T-helper 17 cell (primary cell): Measurements from ENCODE around the gene LRRC3. TPM values are rescaled to one million over a fixed set of nuclear protein-coding genes. Genes with fewer than 3 reads are reported as not detected.

Experiments
- ATAC-seq: fragments of 150-1000 bp; cut with Tn5 transposase; 2 replicates; pipeline ENCODE4 v1.10.0; 2021; ENCODE audit warnings: mild to moderate bottlenecking, moderate library complexity
- DNase-seq, 3 donors: peaks; one replicate each; pipeline versions ENCODE4 v3.0.0 to v3.0.0-alpha.2; 2020 to 2021
- H3K9me3 ChIP-seq: one replicate; pipeline ENCODE4 v1.7.0; 2013; ENCODE audit warnings: low read length, mild to moderate bottlenecking; ENCODE audit not compliant: control insufficient read depth, poor library complexity, severe bottlenecking
- H3K27ac Mint-ChIP-seq: one replicate; pipeline ENCODE4 v1.8.0; 2022; ENCODE audit warnings: mild to moderate bottlenecking, moderate library complexity, mixed read lengths
- H3K27me3 Mint-ChIP-seq: one replicate; pipeline ENCODE4 v1.8.0; 2022; ENCODE audit warnings: mixed read lengths
- H3K36me3 Mint-ChIP-seq: one replicate; pipeline ENCODE4 v1.8.0; 2022; ENCODE audit warnings: low read depth, mixed read lengths
- H3K4me1 Mint-ChIP-seq: one replicate; pipeline ENCODE4 v1.8.0; 2022; ENCODE audit warnings: mild to moderate bottlenecking, mixed read lengths
- H3K4me3 Mint-ChIP-seq: one replicate; pipeline ENCODE4 v1.8.0; 2022; ENCODE audit warnings: mild to moderate bottlenecking, moderate library complexity, mixed read lengths
- total RNA-seq, 4 donors: library from RNA in 2 of 4; stranded (reverse) in 2 of 4; gene quantifications; one replicate each; pipeline ENCODE4 v1.2.3 and lab custom pipeline; 2022 to 2026

The LRRC3 gene
- total RNA-seq, 2 donors from 2014 or later, result 0.85 to 1.0 TPM

DNA sequence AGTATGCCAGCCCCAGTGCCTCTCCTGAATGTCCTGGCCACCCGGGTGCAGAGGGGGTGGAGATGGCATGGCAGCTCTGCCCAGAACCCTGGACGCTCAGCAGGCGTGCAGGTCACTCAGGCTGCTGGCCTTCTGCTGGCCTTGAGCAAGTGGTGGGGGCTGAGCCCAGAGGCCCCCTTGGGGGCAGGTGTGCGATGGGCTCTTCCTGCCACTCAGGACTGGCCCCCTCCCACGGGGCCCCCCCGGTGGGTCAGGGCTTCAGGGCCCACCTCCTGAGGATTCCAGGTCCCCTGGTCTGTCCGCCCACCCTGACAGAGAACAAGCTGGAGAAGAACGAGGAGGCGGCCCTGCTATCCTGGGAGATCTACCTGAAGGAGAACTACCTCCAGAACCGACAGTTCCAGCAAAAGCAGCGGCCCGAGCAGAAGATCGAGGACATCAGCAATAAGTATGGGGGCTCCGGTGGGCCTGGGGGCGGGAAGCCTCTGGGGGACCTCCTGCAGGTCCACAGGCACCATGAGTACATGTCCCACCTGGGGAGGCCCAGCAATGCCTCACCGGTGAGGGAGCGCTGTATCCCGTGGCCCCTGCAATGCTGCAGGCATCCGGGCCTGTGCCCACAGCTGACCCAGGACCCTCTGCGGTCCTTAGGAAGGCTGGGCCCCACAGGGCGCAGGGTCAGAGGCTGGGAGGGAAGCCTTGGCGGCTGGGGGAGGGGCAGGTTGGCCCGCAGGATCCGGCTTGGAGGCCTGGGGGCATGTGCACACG, 37.0 kb upstream of the LRRC3 start:
- ATAC-seq (no peak), DNase-seq (peak in 1 of 3 donors; percentile 6)
- H3K27me3 Mint-ChIP-seq, result no peaks in the 10 kb centered on the region
- no peak overlapping the region for H3K4me3 Mint-ChIP-seq
- no peaks in the 10 kb centered on the region for H3K4me1 Mint-ChIP-seq
- no peaks in the 10 kb centered on the region for H3K9me3 ChIP-seq
- no peaks in the 10 kb centered on the region for H3K36me3 Mint-ChIP-seq
- H3K27ac Mint-ChIP-seq, result no peak overlapping the region

DNA sequence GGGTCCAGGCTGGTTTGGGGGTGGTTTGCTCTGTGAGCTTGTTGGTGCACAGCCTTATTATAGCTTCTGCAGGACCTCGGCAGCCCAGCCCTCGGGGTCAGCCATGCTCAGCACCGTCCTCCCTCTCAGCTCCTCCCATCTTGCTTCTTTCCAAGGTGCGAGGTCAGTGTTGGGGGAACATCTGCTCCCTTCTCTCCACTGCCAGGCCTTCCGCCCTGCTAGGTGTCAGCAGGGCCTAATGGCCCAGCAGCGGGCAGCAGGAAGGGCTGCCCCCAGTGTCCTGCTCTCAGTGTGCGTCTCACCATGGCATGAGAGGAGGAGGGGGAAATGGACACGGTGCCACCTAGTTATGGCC, 36.5 kb upstream of the LRRC3 start:
- no peak for ATAC-seq
- no peak overlapping the region for H3K27ac Mint-ChIP-seq
- no peaks in the 10 kb centered on the region for H3K36me3 Mint-ChIP-seq
- DNase-seq, result peak in 1 of 3 donors; percentile 1
- H3K4me3 Mint-ChIP-seq, result no peak overlapping the region
- no peaks in the 10 kb centered on the region for H3K4me1 Mint-ChIP-seq
- H3K27me3 Mint-ChIP-seq, result no peaks in the 10 kb centered on the region
- no peaks in the 10 kb centered on the region for H3K9me3 ChIP-seq

DNA sequence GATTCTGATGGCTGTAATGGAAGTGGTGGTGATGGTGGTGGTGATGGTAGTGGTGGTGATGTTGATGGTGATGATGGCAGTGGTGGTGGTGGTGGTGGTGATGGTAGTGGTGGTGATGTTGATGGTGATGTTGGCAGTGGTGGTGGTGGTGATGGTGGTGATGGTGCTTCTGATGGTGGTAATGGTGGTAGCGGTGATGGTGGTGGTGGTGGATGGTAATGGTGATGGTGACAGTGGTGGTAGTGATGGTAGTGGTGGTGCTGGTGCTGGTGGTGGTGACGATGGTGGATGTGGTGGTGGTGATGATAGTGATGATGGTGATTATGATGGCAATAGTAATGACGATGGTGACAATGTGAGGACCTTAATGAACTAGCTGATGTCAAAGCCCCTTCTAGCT, 35.6 kb upstream of the LRRC3 start:
- no peak for ATAC-seq
- no peak overlapping the region for H3K4me3 Mint-ChIP-seq
- no peaks in the 10 kb centered on the region for H3K9me3 ChIP-seq
- H3K27me3 Mint-ChIP-seq, result no peaks in the 10 kb centered on the region
- H3K36me3 Mint-ChIP-seq, result no peaks in the 10 kb centered on the region
- H3K4me1 Mint-ChIP-seq, result no peaks in the 10 kb centered on the region
- no peak overlapping the region for H3K27ac Mint-ChIP-seq
- no peak for DNase-seq

DNA sequence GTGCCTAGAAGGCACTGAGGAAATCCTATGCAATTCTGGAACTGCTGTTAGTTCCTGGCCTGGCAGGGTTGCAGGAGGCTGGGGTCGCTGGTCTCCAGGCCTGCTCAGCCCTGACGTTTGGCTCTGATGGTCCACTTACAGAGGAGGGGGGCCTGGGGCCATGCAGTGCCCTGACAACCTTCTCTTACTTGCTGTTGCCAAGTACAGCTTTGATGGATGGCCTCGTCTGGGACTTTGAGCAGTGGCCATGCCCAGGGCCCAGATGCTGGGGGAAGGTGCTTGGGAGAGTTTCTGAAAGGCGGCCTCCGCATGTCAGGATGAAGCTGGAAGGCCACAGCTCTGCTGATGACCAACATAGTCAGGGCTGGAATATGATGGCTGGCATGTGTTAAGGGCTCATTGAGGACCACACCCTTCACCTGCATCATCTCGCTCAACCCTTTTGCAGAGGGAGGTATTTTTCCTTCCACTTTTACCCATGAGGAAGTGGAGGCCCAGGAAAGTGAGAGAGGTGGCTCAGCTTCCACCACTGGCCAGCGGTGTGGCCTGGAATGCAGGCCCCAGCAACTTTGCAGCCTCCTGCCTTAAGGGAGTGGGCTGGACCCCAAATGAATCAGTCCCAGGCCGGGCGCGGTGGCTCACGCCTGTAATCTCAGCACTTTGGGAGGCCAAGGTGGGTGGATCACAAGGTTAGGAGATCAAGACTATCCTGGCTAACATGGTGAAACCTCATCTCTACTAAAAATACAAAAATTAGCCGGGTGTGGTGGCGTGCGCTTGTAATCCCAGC, 34.7 kb upstream of the LRRC3 start:
- H3K4me1 Mint-ChIP-seq, result no peaks in the 10 kb centered on the region
- no peaks in the 10 kb centered on the region for H3K9me3 ChIP-seq
- no peak overlapping the region for H3K27ac Mint-ChIP-seq
- H3K4me3 Mint-ChIP-seq, result no peak overlapping the region
- peak in 1 of 3 donors; percentile 1 for DNase-seq
- no peak for ATAC-seq
- H3K36me3 Mint-ChIP-seq, result no peaks in the 10 kb centered on the region
- no peaks in the 10 kb centered on the region for H3K27me3 Mint-ChIP-seq

DNA sequence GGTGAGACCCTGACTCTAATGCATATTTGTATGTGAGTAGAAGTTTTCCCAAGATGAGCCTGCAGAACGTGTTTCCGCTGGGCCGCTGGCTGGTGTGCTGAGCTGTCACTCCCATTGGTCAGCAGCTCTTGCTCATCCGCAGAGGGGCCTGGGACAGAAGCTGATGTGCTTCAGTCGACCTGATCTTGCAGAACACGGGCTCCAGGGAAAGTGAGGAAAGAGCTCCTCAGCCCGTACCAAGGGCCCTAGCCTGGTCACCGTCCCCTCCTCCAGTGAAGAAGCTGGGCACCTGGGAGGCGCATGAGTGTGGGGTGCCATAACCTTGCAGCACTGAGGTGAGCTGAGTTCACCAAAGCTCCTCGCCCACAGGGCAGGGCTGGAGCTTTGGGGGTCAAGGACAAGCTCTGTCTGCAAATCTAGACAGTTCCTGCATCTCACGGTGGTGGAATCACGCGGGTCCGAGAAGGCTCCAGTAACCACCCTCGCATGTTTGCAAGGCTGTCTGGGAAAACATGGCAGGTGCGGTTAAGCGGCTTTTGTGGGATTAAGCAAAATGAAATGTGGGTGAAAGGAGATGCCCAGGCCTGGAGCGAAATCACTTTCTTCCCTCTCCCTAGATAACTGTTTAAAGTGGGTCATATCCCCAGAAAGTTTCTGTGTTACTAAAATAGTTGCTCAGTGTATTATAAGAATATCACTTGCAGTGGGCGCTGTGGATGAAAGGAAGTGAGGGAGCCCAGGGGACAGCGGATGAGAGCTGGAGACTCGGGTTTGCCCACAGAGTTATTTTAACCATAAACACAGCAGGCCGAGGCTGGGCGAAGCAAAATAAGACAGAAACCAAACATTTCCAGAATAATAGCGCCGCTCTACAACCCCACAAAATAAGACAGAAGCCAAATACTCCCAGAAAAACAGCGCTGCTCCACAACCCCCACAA, 33.1 kb upstream of the LRRC3 start:
- no peaks in the 10 kb centered on the region for H3K36me3 Mint-ChIP-seq
- no peaks in the 10 kb centered on the region for H3K27me3 Mint-ChIP-seq
- H3K4me3 Mint-ChIP-seq, result no peak overlapping the region
- H3K4me1 Mint-ChIP-seq, result no peaks in the 10 kb centered on the region
- no peak for ATAC-seq
- peak in 1 of 3 donors; percentile 1 for DNase-seq
- no peaks in the 10 kb centered on the region for H3K9me3 ChIP-seq
- peak overlapping the region; percentile 14 for H3K27ac Mint-ChIP-seq

DNA sequence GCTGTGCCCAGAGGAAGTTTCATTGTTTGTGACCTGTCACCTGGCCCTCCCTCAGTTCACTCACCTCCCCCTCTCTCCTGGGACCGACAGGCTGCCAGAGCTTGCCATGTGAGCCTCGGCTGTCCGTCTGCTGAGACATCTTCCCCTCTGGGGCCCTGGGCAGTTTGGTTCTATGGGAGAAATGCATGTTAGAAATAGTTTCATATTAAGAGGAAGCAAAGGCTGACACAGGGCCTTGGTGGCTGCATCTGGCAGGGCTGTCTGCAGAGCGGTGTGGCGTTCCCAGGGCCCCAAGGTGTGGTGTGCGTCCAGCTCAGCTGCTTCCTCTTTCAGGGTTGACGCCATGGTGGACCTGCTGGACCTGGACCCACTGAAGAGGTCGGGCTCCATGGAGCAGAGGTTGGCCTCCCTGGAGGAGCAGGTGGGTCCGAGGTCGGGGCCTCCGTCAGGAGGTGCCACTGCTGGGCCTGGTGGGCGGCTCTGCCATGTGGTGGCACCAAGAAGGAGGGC, 31.9 kb upstream of the LRRC3 start:
- Mint-ChIP-seq H3K27ac (no peak overlapping the region), H3K4me3 (peak overlapping the region; percentile 31), H3K4me1 (no peaks in the 10 kb centered on the region), H3K36me3 (no peaks in the 10 kb centered on the region), H3K27me3 (no peaks in the 10 kb centered on the region)
- ATAC-seq (no peak), DNase-seq (peak in 1 of 3 donors; percentile 1)
- H3K9me3 ChIP-seq, result no peaks in the 10 kb centered on the region

DNA sequence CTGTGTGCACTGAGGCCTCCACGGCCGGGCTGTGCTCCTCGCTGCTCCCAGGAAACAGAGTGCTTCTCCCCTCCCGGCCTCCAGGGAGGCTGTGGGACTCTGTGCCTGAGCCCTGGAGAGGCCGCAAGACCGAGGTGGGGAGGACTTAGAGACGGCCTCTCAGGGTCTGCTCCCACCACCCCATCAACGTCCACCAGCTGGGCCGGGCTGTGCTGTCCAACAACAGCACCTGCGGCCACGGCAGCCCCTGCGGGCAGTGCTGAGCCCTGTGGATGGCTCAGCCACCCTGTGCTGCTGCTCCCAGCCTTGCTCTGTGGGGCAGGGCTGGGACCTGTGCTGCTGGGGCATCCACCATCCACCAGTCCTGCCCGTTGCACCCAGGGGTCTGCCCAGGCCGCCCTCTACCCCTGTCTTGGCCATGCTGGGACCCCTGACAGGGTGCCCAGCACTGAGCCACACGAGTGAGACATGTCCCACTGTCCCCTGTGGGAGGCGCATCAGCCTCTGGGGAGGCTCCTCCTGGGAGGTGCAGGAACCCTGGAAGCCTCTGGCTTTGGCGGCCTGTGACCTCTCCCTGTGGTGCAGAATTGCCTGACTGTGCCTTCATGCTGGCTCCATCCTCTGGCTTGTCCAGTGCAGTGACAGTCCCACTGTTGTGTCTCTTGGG, 31.2 kb upstream of the LRRC3 start:
- H3K4me3 Mint-ChIP-seq, result no peak overlapping the region

DNA sequence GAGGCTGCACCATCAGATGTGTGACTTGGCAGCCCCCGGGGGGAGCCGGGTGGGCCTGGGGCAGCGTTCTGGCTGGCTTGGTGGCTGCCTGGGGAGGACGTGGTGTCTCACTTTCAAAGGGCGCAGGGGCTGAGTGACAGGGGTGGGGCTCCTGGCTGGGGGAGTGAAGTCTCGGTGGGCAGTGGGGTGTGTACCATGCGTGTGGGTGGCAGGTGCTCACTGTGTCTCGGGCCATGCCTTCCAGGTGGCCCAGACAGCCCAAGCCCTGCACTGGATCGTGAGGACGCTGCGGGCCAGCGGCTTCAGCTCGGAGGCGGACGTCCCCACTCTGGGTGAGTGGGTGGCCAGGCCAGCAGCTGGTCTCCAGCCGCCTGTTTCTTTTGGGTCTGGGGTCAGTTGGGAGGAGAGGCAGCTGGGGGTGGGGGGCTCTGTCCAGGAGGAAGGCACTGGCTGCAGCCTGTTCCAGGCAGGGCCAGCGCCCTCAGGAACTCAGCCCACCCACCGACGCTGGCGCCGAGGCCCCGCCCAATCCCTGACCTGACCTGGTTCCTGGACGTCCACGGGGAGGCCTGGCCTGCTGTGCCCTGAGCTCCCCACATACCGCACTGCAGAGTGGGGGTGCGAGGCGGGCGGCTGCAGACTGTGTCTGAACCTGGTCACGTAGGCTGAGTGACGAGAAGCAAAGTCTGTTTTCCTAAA, 30.6 kb upstream of the LRRC3 start:
- ATAC-seq, result no peak
- Mint-ChIP-seq H3K27ac (no peak overlapping the region), H3K4me3 (no peak overlapping the region), H3K36me3 (no peaks in the 10 kb centered on the region), H3K27me3 (no peaks in the 10 kb centered on the region), H3K4me1 (no peaks in the 10 kb centered on the region)
- no peaks in the 10 kb centered on the region for H3K9me3 ChIP-seq
- peak in 2 of 3 donors; percentile 1 to 3 for DNase-seq

More for the DNA sequence above, 31.2 kb upstream of the LRRC3 start:
- ATAC-seq, result no peak
- H3K27ac Mint-ChIP-seq, result no peak overlapping the region
- no peaks in the 10 kb centered on the region for H3K36me3 Mint-ChIP-seq
- H3K4me1 Mint-ChIP-seq, result no peaks in the 10 kb centered on the region
- H3K9me3 ChIP-seq, result no peaks in the 10 kb centered on the region
- DNase-seq, result peak in 2 of 3 donors; percentile 1 to 3
- H3K27me3 Mint-ChIP-seq, result no peaks in the 10 kb centered on the region

DNA sequence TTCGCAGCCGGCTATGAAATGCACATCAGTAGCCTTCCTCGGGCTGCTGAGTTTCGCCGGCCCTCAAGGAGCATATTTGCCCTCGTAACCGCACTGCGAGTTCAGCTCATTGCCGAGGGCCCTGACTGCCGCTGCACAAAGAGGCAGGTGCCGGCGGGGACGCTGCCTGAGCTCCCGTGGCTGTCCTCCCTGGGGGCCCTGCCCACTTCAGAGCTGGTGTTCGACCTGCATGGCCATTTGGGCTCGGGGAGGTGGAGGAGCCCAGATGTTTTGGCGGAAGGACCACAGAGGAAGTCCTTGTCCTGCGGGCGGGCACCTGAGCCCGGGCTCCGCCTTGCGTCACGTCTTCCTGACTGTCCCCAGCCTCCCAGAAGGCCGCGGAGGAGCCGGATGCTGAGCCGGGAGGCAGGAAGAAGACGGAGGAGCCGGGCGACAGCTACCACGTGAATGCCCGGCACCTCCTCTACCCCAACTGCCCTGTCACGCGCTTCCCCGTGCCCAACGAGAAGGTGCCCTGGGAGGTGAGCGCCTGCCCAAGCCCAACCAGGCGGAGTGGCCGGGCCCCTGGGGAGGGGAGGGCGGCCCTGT, 29.9 kb upstream of the LRRC3 start:
- no peaks in the 10 kb centered on the region for H3K9me3 ChIP-seq
- Mint-ChIP-seq H3K36me3 (no peaks in the 10 kb centered on the region), H3K27ac (no peak overlapping the region), H3K4me3 (no peak overlapping the region), H3K27me3 (no peaks in the 10 kb centered on the region), H3K4me1 (no peaks in the 10 kb centered on the region)
- ATAC-seq (no peak), DNase-seq (peak in 1 of 3 donors; percentile 3)

DNA sequence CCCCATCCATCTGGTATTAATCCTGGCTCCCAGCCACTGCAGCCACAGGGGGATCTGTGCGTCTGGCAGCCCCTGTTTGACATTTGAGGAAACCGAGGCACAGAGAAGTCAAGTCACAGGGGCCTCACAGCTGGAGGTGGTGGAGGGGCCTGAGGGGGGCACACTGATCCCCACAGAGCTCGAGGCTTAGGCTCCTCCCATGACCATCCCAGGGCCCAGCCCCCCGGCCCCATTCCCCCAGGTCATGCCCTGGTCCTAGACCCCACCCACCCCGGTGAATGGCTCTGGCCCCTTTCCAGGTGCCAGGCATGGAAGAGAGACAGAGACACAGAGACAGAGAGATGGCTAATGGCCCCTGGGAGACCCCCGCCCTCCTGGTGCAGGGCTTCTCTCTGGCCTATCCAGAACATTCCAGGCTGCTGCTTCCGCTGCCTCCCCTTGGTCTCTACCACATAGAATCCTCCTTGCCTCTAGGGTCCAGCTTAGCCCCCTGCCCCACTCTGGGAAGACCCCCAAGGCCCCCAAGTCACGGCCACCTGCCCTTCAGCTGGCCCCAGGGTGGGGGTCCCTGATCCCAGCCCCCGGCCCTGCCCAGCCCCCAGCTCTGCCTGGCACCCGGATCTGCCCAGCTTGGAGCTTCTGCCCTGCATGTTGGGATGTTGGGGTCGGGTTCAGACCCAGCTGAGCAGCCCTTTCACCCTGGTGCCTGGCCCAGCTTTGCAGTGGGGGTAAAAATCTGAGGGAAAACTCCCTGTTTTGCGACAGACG, 29.2 kb upstream of the LRRC3 start:
- ATAC-seq, result no peak
- Mint-ChIP-seq H3K27ac (no peak overlapping the region), H3K4me3 (no peak overlapping the region), H3K36me3 (no peaks in the 10 kb centered on the region), H3K4me1 (no peaks in the 10 kb centered on the region), H3K27me3 (no peaks in the 10 kb centered on the region)
- no peaks in the 10 kb centered on the region for H3K9me3 ChIP-seq
- peak in 1 of 3 donors; percentile 3 for DNase-seq

DNA sequence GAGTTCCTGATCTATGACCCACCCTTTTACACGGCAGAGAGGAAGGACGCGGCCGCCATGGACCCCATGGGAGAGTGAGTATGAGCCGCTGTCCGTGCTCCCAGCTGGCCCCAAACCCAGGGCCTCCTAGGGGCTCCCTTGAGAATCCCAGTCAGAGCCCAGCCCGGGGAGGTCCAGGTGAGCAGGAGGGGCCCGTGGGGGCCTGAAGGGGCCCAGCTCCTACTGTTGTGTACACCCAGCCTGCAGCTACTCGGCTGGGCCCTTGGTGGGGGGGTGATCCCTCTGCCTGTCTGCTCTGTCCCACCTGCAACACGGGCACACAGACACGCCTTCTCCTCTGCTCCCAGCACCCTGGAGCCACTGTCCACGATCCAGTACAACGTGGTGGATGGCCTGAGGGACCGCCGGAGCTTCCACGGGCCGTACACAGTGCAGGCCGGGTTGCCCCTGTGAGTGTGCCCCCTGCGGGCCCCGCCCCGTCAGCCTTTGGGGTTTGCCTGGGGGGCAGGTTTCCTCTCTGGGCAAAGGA, 28.6 kb upstream of the LRRC3 start:
- DNase-seq (peak in 1 of 3 donors; percentile 2), ATAC-seq (no peak)
- H3K4me3 Mint-ChIP-seq, result no peak overlapping the region
- H3K4me1 Mint-ChIP-seq, result no peaks in the 10 kb centered on the region
- H3K27ac Mint-ChIP-seq, result no peak overlapping the region
- no peaks in the 10 kb centered on the region for H3K36me3 Mint-ChIP-seq
- H3K9me3 ChIP-seq, result no peaks in the 10 kb centered on the region
- H3K27me3 Mint-ChIP-seq, result no peaks in the 10 kb centered on the region
